Effector memory CD8-positive, alpha-beta T cell (primary cell): ENCODE measurements around the gene DCP1A.
"Not testable (repeated sequence)": the region's sequence is repeated elsewhere in the genome, so short reads cannot be mapped to it uniquely, and the experiment has no call there.

Experiments
- ATAC-seq: fragments of 150-1000 bp; cut with Tn5 transposase; replicated peaks from 2 replicates; pipeline ENCODE4 v1.10.0; 2021; ENCODE audit warnings: mild to moderate bottlenecking, moderate library complexity
- DNase-seq, 3 experiments: peaks; one replicate each; pipeline ENCODE4 v3.0.0; 2021
- H3K27ac Mint-ChIP-seq, 2 donors: one replicate each; pipeline ENCODE4 v1.8.0; 2022; ENCODE audit warnings: mild to moderate bottlenecking in 2 of 2, mixed read lengths in 2 of 2, moderate library complexity in 2 of 2
- H3K27me3 Mint-ChIP-seq, 2 donors: one replicate each; pipeline ENCODE4 v1.8.0; 2022; ENCODE audit warnings: mixed read lengths in 2 of 2
- H3K36me3 Mint-ChIP-seq: one replicate; pipeline ENCODE4 v1.8.0; 2022; ENCODE audit warnings: mild to moderate bottlenecking, moderate library complexity, mixed read lengths; ENCODE audit not compliant: insufficient read depth
- H3K4me1 Mint-ChIP-seq, 2 donors: one replicate each; pipeline ENCODE4 v1.8.0; 2022; ENCODE audit warnings: low read depth in 2 of 2, mixed read lengths in 2 of 2
- H3K4me3 Mint-ChIP-seq, 2 donors: one replicate each; pipeline ENCODE4 v1.8.0; 2022; ENCODE audit warnings: mild to moderate bottlenecking in 2 of 2, mixed read lengths in 2 of 2, moderate library complexity in 2 of 2
- H3K9me3 Mint-ChIP-seq, 2 donors: one replicate each; pipeline ENCODE4 v1.8.0; 2022; ENCODE audit warnings: mixed read lengths in 2 of 2

Gene DCP1A

DNA sequence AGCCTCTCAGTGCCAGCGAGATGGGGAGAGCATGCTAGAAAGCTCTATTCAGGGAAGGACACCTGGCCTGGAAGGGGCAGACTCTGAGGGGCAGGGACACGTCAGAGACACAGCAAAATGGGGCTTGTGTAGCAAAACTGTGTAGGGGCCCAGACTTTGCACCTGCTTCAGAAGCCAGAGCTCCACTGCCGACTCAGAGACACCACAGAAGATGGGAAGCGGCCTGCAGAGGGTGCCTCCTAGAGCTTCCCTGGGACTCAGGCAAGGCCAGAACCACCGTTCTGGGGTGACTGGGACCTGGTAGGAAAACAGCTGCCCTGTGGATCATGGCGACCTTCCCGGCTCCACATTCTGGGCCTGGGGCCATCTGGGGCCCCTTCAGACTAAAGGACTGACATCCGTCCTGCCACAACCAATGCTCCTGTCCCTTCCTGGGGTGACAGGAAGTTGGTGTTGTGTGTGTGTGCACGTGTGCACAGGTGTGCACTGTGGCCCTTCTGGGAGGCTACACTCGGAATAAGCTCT, 74.1 kb downstream of the DCP1A start:
- peaks cover 0 to 7% of the 10 kb centered on the region in 2 donors for H3K27me3 Mint-ChIP-seq
- no peak for DNase-seq
- H3K36me3 Mint-ChIP-seq = peaks cover 8% of the 10 kb centered on the region
- H3K4me1 Mint-ChIP-seq = peaks cover 0 to 5% of the 10 kb centered on the region in 2 donors
- H3K27ac Mint-ChIP-seq = peak overlapping the region in 1 of 2 donors; percentile 47
- no peak for ATAC-seq
- no peaks in the 10 kb centered on the region for H3K9me3 Mint-ChIP-seq
- H3K4me3 Mint-ChIP-seq = no peak overlapping the region

DNA sequence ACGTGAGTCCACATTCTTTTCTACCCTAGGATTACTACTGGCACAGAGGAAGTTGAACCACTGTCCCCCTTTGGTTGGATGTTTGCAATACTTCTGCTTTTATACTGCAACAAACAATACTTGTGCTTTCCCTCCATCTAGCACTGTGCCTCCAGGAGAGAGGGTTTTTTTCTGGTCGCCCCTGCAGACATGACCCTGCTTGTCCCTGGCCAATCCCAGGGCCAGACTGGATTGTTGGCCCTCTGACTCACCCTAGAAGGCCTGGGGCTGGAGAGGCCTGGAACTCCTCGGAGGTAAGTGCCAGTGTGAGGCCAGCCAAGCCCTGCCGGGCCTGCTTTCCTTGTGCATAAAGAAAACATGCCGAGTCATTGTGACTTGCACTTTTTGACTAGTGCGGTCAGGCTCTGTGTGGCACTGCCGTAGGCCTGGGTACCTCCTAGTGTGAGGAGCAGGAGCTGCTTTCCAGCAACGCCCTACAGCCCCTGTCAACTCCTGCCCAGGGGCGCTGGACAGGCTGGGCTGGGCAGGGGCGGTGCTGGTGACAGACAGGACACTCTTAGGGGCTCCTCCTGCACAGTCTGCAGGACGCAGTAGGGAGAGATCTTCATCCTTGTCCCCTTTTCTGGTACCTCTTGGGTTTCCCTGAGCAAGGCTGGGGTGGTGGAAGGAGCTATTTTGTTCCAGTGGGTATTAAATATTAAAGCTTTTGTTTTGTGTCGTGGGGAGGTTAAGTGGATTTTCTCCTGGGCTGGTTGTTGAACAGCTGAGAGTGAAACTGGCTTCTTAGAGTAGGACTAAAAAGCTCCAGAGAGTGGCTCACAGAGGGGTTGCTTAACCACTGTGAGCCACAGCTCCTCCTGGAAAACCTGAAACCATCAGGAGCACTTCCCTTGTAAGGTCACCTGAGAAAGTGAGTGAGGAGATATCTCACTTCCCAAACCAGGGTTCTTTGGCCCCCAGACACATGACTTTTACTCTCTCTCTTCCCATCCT, 77.2 kb downstream of the DCP1A start:
- no peak overlapping the region for H3K27ac Mint-ChIP-seq
- no peaks in the 10 kb centered on the region for H3K9me3 Mint-ChIP-seq
- H3K27me3 Mint-ChIP-seq = peaks cover 0 to 7% of the 10 kb centered on the region in 2 donors
- H3K4me1 Mint-ChIP-seq = peaks cover 0 to 2% of the 10 kb centered on the region in 2 donors
- H3K36me3 Mint-ChIP-seq = peaks cover 8% of the 10 kb centered on the region
- ATAC-seq (peak; percentile 16), DNase-seq (no peak)
- H3K4me3 Mint-ChIP-seq = no peak overlapping the region

DNA sequence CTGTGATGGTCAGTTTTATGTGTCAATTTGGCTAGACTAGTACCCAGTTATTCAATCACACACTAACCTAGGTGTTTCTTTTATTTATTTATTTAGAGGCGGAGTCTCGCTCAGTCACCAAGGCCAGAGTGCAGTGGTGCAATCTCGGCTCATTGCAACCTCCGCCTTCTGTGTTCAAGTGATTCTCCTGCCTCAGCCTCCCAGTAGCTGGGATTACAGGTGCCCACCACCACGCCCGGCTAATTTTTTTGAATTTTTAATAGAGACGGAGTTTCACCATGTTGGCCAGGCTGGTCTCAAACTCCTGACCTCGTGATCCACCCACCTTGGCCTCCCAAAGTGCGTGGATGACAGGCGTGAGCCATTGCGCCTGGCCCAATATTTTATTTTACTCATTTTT, 78.2 kb downstream of the DCP1A start:
- not testable (repeated sequence) for H3K4me3 Mint-ChIP-seq, H3K36me3 Mint-ChIP-seq, DNase-seq, H3K9me3 Mint-ChIP-seq, ATAC-seq, H3K27ac Mint-ChIP-seq, H3K4me1 Mint-ChIP-seq, H3K27me3 Mint-ChIP-seq

DNA sequence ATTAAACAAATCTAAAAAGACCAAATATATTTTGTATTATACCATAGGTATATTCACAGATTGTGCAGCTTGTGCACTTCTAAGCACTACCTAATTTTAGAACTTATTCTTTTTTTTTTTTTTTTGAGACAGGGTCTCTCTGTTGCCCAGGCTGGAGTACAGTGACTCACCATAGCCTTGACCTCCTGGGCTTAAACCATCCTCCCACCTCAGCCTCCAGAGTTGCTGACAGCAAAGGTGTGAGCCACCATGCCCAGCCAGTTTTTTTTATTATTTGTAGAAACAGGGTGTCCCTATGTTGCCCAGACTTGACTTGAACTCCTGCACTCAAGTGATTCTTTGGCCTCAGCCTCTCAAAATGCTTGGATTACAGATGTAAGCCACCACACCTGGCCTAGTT, 79.6 kb downstream of the DCP1A start:
- no peak for ATAC-seq
- no peak overlapping the region for H3K27ac Mint-ChIP-seq
- no peaks in the 10 kb centered on the region for H3K27me3 Mint-ChIP-seq
- DNase-seq = no peak
- peaks cover 5% of the 10 kb centered on the region for H3K36me3 Mint-ChIP-seq
- H3K9me3 Mint-ChIP-seq = no peaks in the 10 kb centered on the region
- no peaks in the 10 kb centered on the region for H3K4me1 Mint-ChIP-seq
- H3K4me3 Mint-ChIP-seq = no peak overlapping the region

- Mint-ChIP-seq H3K4me1 (no peaks in the 10 kb centered on the region), H3K4me3 (no peak overlapping the region), H3K27me3 (no peaks in the 10 kb centered on the region), H3K27ac (no peak overlapping the region), H3K9me3 (no peaks in the 10 kb centered on the region), H3K36me3 (peaks cover 5% of the 10 kb centered on the region)
- no peak for ATAC-seq
- DNase-seq = no peak
Observed at GRCh38 chr3:53264718-53265117, 82.6 kb downstream of the DCP1A start.

GRCh38 chr3:53263907-53264306, 83.4 kb downstream of the DCP1A start:
- no peaks in the 10 kb centered on the region for H3K9me3 Mint-ChIP-seq
- no peak overlapping the region for H3K4me3 Mint-ChIP-seq
- no peak overlapping the region for H3K27ac Mint-ChIP-seq
- ATAC-seq (no peak), DNase-seq (no peak)
- H3K4me1 Mint-ChIP-seq = no peaks in the 10 kb centered on the region
- H3K27me3 Mint-ChIP-seq = no peaks in the 10 kb centered on the region
- H3K36me3 Mint-ChIP-seq = no peaks in the 10 kb centered on the region

DNA sequence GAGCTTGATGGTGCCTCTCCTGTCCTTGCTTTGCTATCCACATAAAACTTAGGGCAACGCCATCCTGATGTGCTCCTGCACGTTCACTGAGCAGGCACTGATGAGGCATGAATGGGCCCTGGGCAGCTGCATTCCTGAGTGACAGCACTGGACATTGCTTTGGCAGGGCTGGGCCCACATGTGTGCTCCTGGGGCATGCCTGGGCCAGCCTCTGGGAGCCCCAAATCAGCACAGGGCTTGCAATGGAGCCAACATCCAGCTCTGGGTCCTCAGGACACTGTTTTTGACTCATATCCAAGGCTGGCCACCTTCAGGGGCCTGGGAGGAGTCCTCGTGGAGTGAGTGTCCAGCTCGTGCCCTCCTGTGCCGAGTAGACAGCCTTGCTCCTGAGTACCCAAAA, 85.6 kb downstream of the DCP1A start:
- H3K36me3 Mint-ChIP-seq = no peaks in the 10 kb centered on the region

DNA sequence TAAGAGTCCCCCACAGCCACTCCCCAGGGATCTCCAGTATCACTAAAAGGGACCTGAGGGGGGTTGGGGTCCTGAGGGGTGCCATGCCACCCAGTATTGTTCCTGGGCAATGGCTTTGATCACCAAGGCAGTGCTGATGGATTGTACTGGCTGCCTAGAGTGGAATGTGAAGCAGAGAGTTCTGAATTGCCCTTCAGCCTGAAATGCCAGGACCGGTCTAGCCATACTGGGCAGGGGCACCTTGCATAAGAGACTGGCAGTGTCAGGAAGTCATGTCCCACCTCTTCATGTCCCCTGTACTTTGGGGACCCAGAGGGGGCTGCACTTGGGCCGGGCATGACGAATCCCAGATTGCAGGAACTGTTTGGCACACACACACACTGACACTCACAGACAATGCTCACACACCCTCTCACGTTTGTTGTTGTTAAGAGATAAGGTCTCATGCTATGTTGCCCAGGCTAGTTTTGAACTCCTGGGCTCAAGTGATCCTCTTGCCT, 87.0 kb downstream of the DCP1A start:
- no peak overlapping the region for H3K4me3 Mint-ChIP-seq
- no peaks in the 10 kb centered on the region for H3K27me3 Mint-ChIP-seq
- DNase-seq (no peak), ATAC-seq (no peak)
- H3K27ac Mint-ChIP-seq = no peak overlapping the region
- H3K36me3 Mint-ChIP-seq = no peaks in the 10 kb centered on the region
- no peaks in the 10 kb centered on the region for H3K4me1 Mint-ChIP-seq
- H3K9me3 Mint-ChIP-seq = no peaks in the 10 kb centered on the region

More for the DNA sequence above, 85.6 kb downstream of the DCP1A start:
- H3K27ac Mint-ChIP-seq = no peak overlapping the region
- H3K4me1 Mint-ChIP-seq = no peaks in the 10 kb centered on the region
- no peak overlapping the region for H3K4me3 Mint-ChIP-seq
- DNase-seq = no peak
- H3K9me3 Mint-ChIP-seq = no peaks in the 10 kb centered on the region
- H3K27me3 Mint-ChIP-seq = no peaks in the 10 kb centered on the region
- ATAC-seq = no peak

DNA sequence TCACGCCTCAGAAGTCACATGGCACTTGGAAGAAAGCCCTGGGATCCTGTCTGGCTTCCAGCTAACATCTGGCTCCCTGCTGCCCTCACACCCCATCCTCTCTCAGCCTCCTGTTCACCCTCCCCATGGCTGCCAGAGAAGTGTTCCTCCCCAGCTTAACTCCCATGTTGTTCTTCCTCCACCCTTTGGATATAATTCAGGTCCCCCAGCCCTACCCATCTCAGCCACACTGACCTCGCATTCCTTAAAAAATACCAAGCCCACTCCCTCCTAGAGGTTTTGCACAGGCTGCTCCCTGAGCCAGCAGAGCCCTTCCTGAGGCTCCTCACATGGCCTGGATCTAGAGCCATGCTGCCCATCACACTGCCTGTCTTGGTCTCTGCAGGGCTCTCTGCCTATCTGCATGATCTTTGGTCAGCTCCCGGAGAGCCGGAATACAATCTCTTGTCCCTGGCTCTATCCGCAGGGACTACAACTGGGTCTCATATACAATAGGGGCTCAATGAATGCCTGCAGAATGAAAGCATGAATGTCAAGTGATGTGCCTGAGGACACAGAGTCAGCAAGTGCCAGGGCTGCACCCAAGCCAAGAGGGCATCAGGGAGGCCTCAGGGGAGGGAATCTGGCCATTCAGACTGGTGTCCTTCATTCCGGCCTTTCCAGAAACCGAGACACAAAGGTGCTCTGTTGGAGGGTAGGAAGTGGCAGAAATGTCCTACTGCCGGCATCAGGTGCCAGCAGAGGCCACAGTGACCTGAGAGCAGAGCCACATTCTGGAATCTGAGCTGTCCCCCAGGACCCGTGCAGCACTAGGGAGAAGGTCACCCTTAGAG, 87.7 kb downstream of the DCP1A start:
- Mint-ChIP-seq H3K27me3 (no peaks in the 10 kb centered on the region), H3K27ac (peak overlapping the region in 1 of 2 donors; percentile 30), H3K9me3 (no peaks in the 10 kb centered on the region), H3K36me3 (no peaks in the 10 kb centered on the region), H3K4me3 (no peak overlapping the region), H3K4me1 (peaks cover 4% of the 10 kb centered on the region in 2 donors)
- ATAC-seq = no peak
- no peak for DNase-seq

DNA sequence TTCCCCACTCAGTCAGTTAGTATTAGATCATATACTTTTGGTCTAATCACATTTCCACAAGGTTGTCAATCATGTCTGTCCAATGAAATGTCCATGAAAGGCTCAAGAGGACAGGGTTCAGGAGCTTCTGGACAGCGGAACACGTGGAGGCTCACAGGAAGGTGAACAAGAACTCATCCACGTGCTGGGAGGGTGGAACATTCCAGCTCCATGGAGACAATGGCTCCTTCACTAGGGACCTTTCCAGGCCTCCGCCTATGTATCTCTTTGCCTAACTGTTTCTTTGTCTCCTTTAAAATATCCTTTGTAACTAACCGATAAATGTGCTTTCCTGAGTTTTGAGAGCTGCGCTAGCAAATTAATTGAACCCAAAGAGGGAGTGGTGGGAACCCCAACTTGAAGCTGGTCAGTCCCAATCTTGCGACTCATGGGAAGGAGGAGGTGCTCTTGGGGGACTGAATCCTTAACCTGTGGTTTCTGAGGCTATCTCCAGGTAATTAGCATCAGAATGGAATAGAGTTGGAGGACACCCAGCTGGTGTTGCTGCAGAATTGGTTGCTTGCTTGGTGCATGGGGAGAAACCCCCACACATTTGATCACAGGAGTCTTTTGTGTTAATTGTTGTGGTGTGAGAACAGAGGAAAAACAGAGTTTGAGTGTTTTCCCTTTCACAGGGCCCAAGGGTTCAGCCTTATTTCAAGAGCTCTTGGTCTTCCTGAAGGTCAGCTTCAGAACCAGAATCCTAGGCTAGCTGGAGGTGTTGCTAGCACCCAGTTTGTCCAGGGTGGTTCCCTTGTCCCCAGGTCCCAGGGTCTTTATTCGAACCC, 88.5 kb downstream of the DCP1A start:
- Mint-ChIP-seq H3K4me1 (peaks cover 12 to 13% of the 10 kb centered on the region in 2 donors), H3K36me3 (no peaks in the 10 kb centered on the region), H3K27me3 (no peaks in the 10 kb centered on the region), H3K4me3 (no peak overlapping the region), H3K27ac (no peak overlapping the region), H3K9me3 (no peaks in the 10 kb centered on the region)
- DNase-seq (no peak), ATAC-seq (no peak)

DNA sequence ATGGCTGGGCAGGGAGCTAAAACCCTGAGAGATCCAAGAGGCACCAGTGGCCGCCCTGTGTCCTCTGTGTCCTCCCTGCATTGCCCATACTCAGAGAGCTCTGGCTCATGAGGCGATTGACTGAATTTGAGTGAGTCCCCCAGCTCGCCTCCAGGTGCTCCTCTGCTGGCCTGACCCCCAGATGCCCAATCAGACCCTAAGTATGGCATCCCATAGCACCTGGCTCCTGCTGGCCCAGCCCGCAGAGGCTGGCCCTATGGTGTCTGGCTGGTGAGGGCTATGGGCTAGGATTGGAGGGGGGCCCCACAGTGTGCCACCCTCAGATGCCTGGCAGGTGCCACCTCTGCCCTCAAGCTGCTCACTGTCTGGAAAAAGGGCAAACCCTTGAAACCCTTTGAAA, 89.9 kb downstream of the DCP1A start:
- no peak overlapping the region for H3K27ac Mint-ChIP-seq
- no peaks in the 10 kb centered on the region for H3K27me3 Mint-ChIP-seq
- no peaks in the 10 kb centered on the region for H3K9me3 Mint-ChIP-seq
- no peaks in the 10 kb centered on the region for H3K36me3 Mint-ChIP-seq
- no peak overlapping the region for H3K4me3 Mint-ChIP-seq
- no peak for DNase-seq
- ATAC-seq = no peak
- H3K4me1 Mint-ChIP-seq = peaks cover 19 to 23% of the 10 kb centered on the region in 2 donors

DNA sequence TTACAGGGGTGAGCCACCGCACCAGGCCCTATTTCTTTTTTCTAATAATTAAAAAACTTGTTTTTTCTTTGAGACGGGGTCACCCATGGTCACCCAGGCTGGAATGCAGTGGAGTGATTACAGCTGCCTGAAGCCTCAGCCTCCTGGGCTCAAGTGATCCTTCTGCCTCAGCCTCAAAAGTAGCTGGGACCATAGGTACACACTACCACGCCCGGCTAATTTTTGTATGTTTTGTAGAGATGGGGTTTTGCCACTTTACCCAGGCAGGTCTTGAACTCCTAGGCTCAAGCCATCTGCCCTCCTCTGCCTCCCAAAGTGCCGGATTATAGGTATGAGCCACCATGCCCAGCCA, 90.7 kb downstream of the DCP1A start:
- Mint-ChIP-seq H3K36me3 (peaks cover 2% of the 10 kb centered on the region), H3K27me3 (no peaks in the 10 kb centered on the region), H3K9me3 (no peaks in the 10 kb centered on the region), H3K4me1 (peaks cover 23 to 29% of the 10 kb centered on the region in 2 donors), H3K27ac (no peak overlapping the region), H3K4me3 (peak overlapping the region; percentile 89 to 92)
- ATAC-seq (no peak), DNase-seq (no peak)
